LNCaP clone FGC (cell line): Measurements from ENCODE around the gene SLC9C2.

Experiments used
- DNase-seq: peaks from one replicate; pipeline ENCODE4 v3.0.0-alpha.2; 2011; ENCODE audit warnings: low read depth
- H3K4me3 ChIP-seq: 2 replicates; pipeline ENCODE4 v1.5.1; 2011; ENCODE audit warnings: mild to moderate bottlenecking, low read depth, low read length, control low read depth
- TF ChIP-seq, protein P1 (sequence below): IDR thresholded peaks from 2 replicates; pipeline ENCODE4 v1.5.1; 2012; ENCODE audit warnings: mild to moderate bottlenecking; ENCODE audit not compliant: control insufficient read depth, insufficient read depth; ENCODE audit errors: extremely low read depth

Gene SLC9C2

DNA sequence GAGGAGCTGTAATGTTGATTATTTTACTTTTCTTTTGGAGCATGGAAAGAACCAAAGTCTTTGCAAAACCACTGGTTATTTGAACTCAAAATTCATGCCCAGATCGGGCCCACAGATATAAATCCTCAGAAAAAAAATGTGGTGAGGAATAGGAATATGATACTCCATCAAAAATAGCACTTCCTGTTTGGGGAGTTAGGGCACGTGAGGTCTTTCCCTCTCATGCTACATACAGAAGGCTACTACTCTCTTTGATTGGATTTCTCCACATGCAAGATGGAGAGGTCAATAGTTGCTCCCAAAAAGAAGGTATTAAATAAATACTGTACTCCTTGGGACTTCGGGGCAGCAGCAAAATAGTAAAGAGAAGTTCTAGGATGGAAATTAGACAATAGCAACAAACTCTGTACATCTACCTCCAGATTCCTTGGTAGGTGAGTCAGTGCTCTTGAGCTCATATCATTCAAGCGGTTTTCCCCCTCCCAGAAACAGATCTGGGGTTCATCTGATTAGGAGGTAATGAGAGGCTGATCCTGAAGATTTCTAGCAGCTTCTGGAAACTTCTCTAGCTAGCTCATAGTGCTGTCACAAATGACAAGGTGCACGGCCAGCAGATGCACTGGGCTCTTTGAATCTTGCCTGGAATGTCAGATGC is 47.1 kb downstream of the SLC9C2 start:
- TF ChIP-seq, protein P1, sequence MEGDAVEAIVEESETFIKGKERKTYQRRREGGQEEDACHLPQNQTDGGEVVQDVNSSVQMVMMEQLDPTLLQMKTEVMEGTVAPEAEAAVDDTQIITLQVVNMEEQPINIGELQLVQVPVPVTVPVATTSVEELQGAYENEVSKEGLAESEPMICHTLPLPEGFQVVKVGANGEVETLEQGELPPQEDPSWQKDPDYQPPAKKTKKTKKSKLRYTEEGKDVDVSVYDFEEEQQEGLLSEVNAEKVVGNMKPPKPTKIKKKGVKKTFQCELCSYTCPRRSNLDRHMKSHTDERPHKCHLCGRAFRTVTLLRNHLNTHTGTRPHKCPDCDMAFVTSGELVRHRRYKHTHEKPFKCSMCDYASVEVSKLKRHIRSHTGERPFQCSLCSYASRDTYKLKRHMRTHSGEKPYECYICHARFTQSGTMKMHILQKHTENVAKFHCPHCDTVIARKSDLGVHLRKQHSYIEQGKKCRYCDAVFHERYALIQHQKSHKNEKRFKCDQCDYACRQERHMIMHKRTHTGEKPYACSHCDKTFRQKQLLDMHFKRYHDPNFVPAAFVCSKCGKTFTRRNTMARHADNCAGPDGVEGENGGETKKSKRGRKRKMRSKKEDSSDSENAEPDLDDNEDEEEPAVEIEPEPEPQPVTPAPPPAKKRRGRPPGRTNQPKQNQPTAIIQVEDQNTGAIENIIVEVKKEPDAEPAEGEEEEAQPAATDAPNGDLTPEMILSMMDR: no peak
- H3K4me3 ChIP-seq: no peak overlapping the region
- no peak for DNase-seq

DNA sequence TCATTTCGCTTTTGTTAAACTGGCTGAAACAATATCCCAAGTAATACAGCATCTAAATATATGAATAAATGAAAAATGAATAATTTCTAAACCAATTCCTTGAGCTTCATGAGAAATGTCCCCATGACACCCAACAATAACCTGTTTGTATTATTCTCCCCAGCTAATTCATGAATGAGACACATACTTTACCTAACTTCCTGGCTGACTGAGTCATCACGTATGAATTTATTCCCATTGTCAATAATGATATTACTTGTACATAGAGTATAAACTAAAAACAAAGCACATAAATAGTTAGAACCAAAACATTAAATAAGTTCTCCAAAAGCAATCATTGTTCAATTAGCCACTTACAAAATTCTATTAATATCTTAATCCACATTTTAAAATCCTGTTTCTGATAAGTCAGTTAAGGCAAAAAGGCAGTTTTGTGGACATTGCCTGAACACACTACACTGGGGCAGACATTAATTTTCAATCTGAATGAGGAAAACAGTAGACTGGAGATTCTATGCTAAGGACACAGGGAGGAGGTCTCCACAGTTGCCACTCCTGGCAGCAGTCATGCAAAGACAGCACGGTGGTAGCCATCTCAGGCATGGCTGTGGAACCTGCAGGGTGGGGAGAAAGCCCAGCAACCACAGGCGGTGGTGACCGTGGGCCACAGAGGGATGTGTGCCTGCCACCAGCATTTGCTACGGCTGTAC is 48.2 kb downstream of the SLC9C2 start:
- TF ChIP-seq, protein P1: no peak
- no peak for DNase-seq
- H3K4me3 ChIP-seq: no peak overlapping the region

DNA sequence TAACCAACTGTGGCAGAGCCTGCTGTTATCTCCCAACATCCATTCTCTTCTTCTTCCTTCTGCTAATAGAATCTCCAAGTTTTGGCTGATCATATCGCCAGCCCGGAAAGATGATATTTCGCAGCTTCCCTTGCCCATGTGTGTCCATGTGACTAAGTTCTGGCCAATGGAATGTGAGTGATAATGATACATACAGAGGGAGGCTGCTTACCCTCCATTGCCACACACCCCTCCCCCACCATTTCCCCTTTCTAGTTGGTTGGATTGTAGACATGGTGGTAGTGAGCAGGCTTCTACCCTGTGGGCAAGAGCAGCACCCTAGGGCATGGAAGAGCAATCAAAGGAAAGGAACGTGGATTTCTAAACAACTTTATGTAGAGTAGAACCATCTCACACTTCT is 48.8 kb downstream of the SLC9C2 start:
- DNase-seq: no peak
- no peak overlapping the region for H3K4me3 ChIP-seq
- TF ChIP-seq, protein P1: no peak

DNA sequence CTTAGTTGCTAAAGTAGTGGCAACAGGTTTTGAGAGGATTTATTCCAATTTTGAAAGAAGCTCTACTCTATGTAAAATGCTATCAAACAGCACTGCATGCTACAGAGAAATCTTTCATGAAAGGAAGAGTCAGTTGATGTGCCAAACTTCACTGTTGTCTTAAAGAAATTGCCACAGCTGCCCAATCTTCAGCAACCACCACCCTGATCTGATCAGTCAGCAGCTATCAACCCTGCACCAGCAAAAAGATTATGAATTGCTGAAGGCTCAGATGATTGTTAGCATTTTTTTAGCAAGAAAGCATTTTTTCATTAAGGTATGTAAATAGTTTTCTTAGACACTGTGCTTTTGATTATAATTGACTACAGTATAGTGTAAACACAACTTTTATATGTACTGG is 49.6 kb downstream of the SLC9C2 start:
- TF ChIP-seq, protein P1: no peak
- no peak overlapping the region for H3K4me3 ChIP-seq

DNA sequence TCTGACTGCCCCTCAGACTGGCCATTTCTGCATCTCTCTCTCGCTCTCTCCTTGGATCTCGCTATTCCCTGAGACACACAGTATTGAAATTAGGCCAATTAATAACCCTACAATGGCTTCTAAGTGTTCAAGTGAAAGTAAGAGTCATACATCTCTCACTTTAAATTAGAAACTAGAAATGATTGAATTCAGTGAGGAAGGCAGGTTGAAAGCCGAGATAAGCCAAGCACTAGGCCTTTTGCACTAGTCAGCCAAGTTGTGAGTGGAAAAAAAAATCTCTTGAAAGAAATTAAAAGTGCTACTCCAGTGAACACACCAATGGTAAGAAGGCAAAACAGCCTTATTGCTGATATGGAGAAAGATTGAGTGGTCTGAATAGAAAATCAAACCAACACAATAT is 51.2 kb downstream of the SLC9C2 start:
- DNase-seq: no peak
- TF ChIP-seq, protein P1: no peak
- no peak overlapping the region for H3K4me3 ChIP-seq

More for the DNA sequence above, 49.6 kb downstream of the SLC9C2 start:
- no peak for DNase-seq

DNA sequence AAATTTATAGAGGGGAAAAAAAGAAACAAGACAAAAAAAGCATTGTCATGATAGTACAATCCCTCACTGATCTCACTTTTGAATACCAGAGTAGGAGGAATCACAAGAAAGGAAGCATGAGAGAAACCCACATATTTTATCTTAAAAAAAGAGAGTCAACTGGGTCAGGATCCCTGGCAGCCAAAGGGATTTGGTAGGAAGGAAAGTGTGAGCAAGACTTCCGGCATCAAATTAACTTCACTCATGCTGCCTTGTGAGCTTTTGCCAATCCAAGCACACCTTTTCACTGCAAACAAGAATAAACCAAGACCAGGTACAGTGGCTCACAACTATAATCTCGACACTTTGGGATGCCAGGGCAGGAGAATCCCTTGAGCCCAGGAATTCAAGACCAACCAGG is 53.1 kb downstream of the SLC9C2 start:
- no peak overlapping the region for H3K4me3 ChIP-seq
- TF ChIP-seq, protein P1: no peak
- no peak for DNase-seq
